Spleen (tissue), 11 donors: ENCODE measurements around the gene PRDM16. TPM values are rescaled to one million over a fixed set of nuclear protein-coding genes. Genes with fewer than 3 reads are reported as not detected.

Experiments used
- DNase-seq: peaks from one replicate; pipeline ENCODE4 v3.0.0-alpha.2; 2020
- H3K27ac ChIP-seq, 8 donors: fragments of 200-600 bp; sonication (generic) in 7 of 8; 1 replicate in 4 of 8; 2 replicates in 4 of 8; pipeline versions ENCODE4 v1.5.0 to v1.8.0; 2016 to 2021; ENCODE audit warnings: inconsistent platforms in 4 of 8, mild to moderate bottlenecking in 4 of 8, moderate library complexity in 1 of 8
- H3K27me3 ChIP-seq, 7 donors: fragments of 200-600 bp; sonication (generic) in 6 of 7; replicated peaks in 1 of 7; 1 replicate in 4 of 7; 2 replicates in 3 of 7; pipeline versions ENCODE4 v1.5.0 to v1.8.0; 2016 to 2021; ENCODE audit warnings: inconsistent platforms in 3 of 7, mild to moderate bottlenecking in 1 of 7
- H3K36me3 ChIP-seq, 6 donors: fragments of 200-600 bp; sonication (generic) in 5 of 6; 1 replicate in 4 of 6; 2 replicates in 2 of 6; pipeline versions ENCODE4 v1.5.0 to v1.8.0; 2016 to 2021; ENCODE audit warnings: inconsistent platforms in 2 of 6
- H3K4me1 ChIP-seq, 6 donors: fragments of 200-600 bp; sonication (generic) in 5 of 6; 1 replicate in 3 of 6; 2 replicates in 3 of 6; pipeline versions ENCODE4 v1.5.0 to v1.8.0; 2016 to 2021; ENCODE audit warnings: inconsistent platforms in 3 of 6
- H3K4me3 ChIP-seq, 8 donors: fragments of 200-600 bp; sonication (generic) in 7 of 8; 1 replicate in 4 of 8; 2 replicates in 4 of 8; pipeline versions ENCODE4 v1.5.0 to v1.8.0; 2016 to 2021; ENCODE audit warnings: inconsistent platforms in 4 of 8, mild to moderate bottlenecking in 4 of 8, moderate library complexity in 2 of 8
- H3K9me3 ChIP-seq, 8 donors: fragments of 200-600 bp; sonication (generic) in 7 of 8; 1 replicate in 4 of 8; 2 replicates in 4 of 8; pipeline versions ENCODE4 v1.5.0 to v1.8.0; 2016 to 2021; ENCODE audit warnings: inconsistent platforms in 4 of 8
- POLR2A ChIP-seq, 3 donors: fragments of 450-650 bp; IDR thresholded peaks; one replicate each; pipeline ENCODE4 v1.5.1; 2017; ENCODE audit warnings: antibody characterized with exemption in 3 of 3, mild to moderate bottlenecking in 1 of 3
- POLR2AphosphoS5 ChIP-seq, 3 donors: sonication (generic); formaldehyde crosslinking; IDR thresholded peaks; one replicate each; pipeline ENCODE4 v1.5.1; 2017; ENCODE audit warnings: antibody characterized with exemption in 3 of 3
- WGBS, 5 donors: extraction: QIAGEN DNeasy Blood & Tissue Kit in 3 of 5; methylation state at CpG; one replicate each; pipeline versions ENCODE4 v1.1.5 to v1.1.7; 2013 to 2018; 5-methylcytosine and 5-hydroxymethylcytosine counted together
- intact Hi-C: fragments of 100-400 bp; cut with DNase I; formaldehyde crosslinking; loops from one replicate; pipeline ENCODE4 v1.15.0; 2023; ENCODE audit warnings: low total_unique reads
- polyA plus RNA-seq, 3 donors: library from polyadenylated mRNA; stranded (reverse); fragments of 200-250 nt; gene quantifications; one replicate each; pipeline ENCODE4 v1.2.1, GENCODE V29; 2013
- total RNA-seq, 7 donors: library from RNA; depleted of rRNA in 3 of 7; stranded (reverse); fragments of >200 nt in 3 of 7; fragmentation: NEBNext Ultra II Directional in 4 of 7; extraction: Animal tissue kit (Norgen Biotek cat#: 25700) in 4 of 7; gene quantifications; one replicate each; pipeline versions ENCODE4 v1.1.0 to v1.2.1, GENCODE V29; 2016 to 2021
- TF ChIP-seq, protein P1 (sequence below), 11 experiments: fragments of 200-600 bp in 7 of 11; fragments of 450-650 bp in 4 of 11; sonication (generic) in 4 of 11; IDR thresholded peaks in 8 of 11; conservative IDR thresholded peaks in 3 of 11; 1 replicate in 7 of 11; 2 replicates in 4 of 11; pipeline versions ENCODE4 v1.4.0 to v1.8.0; 2016 to 2021; ENCODE audit warnings: antibody characterized with exemption in 11 of 11, inconsistent platforms in 4 of 11, mild to moderate bottlenecking in 1 of 11
- donor health status: healthy with polysubstance abuse.
- donor health status: DM: no; HTN: no; CAD: no; lungs with moderate emphysema.
- donor health status: DM: no; HTN: no; CAD: no.
- donor health status: Bipolar disorder and iron deficiency.
- donor health status: healthy.
- donor health status: DM: no; HTN: no; CAD: no.
- donor health status: DM: yes; HTN: yes; CAD: no.

The PRDM16 gene
- total and polyA plus RNA-seq, 10 donors = 0.43 to 3.2 (median 1.4) TPM

DNA sequence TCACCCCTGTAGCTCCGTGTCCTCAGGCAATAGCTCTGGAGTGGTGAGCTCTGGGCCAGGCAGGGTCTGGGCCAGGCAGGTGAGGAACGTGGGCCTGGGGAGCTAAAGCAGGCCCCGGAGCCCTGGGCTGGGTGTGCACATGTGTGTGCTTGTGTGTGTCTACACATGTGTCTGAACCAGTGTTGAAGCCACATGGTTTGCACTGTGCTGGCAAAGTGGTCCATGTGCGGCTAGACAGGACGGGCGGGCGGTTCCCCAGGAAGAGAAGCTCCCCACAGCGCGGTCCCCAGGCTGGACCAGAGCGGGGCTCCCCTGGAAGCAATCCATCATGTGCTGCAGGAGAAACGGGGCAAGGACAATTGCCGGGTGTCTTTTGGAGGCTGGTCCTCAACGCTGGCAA, 84.2 kb downstream of the PRDM16 start:
- intact Hi-C loops = no loop called here
- TF ChIP-seq POLR2AphosphoS5 (IDR thresholded peaks at IDR 0.05) (no peak), POLR2A (IDR thresholded peaks at IDR 0.05) (no peak)
- TF ChIP-seq, protein P1, sequence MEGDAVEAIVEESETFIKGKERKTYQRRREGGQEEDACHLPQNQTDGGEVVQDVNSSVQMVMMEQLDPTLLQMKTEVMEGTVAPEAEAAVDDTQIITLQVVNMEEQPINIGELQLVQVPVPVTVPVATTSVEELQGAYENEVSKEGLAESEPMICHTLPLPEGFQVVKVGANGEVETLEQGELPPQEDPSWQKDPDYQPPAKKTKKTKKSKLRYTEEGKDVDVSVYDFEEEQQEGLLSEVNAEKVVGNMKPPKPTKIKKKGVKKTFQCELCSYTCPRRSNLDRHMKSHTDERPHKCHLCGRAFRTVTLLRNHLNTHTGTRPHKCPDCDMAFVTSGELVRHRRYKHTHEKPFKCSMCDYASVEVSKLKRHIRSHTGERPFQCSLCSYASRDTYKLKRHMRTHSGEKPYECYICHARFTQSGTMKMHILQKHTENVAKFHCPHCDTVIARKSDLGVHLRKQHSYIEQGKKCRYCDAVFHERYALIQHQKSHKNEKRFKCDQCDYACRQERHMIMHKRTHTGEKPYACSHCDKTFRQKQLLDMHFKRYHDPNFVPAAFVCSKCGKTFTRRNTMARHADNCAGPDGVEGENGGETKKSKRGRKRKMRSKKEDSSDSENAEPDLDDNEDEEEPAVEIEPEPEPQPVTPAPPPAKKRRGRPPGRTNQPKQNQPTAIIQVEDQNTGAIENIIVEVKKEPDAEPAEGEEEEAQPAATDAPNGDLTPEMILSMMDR (IDR thresholded peaks at IDR 0.05 in 8 of 11, conservative IDR thresholded peaks at IDR 0.05 in 3 of 11) = no peak

DNA sequence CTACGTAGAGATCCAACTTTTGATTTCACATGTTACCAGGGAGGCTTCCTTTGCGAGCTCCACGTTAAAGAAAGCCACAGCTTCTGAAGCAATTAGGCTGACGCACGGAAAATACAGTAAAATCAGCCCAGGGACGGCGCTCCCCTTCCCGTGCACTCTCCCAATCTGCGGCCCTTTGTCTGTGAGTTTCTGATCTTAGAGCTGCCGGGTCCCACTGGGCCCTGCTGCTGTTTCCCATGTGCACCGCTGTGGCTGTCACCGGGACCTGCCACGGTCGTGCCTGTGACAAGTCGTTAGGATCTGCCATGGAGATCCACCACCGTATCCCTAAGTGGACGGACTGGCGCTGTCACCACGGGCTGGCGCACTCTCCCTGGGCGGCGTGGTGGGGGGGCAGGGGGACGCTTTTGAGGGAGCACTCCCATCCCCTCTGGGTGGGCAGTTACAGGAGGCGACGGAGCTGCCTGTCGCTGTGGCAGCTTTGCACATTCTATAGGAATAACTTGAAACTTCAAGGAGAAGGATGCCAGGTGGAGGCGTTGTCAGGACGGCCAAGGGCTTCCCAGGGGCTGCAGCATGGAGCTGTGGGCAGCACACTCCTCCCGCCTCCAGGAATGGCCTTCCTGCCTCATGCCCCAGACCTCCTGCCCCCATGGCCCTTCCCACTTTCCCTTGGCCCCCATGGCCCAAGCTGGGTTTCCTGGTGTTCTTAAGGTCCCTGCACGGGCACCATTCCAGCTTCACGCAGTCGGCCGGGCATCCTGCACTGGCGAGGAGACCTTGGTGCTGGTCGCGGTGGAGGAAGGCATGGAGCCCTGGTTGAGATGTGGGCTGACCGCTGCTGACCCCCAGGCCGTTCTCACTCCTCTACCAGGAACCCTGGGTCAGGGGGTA, 85.1 kb downstream of the PRDM16 start:
- peaks cover 0 to 14% (median 7%) of the 10 kb centered on the region in 6 donors for H3K4me1 ChIP-seq
- no peak for TF ChIP-seq POLR2A (IDR thresholded peaks at IDR 0.05)
- peak in 1 of 3 donors; percentile 19 for TF ChIP-seq POLR2AphosphoS5 (IDR thresholded peaks at IDR 0.05)
- TF ChIP-seq, protein P1 (IDR thresholded peaks at IDR 0.05 in 8 of 11, conservative IDR thresholded peaks at IDR 0.05 in 3 of 11) = no peak
- no peaks in the 10 kb centered on the region for H3K36me3 ChIP-seq
- WGBS, 5 donors = 78 to 87% (median 82%) methylated on average over 35 to 38 of the region's 38 CpGs
- no peak for DNase-seq
- intact Hi-C loops = no loop called here
- no peak overlapping the region for H3K4me3 ChIP-seq
- no peak overlapping the region for H3K27ac ChIP-seq
- H3K27me3 ChIP-seq = peaks cover 0 to 66% (median 9%) of the 10 kb centered on the region in 7 donors
- no peaks in the 10 kb centered on the region for H3K9me3 ChIP-seq

More for the DNA sequence above, 84.2 kb downstream of the PRDM16 start:
- Histone ChIP-seq H3K9me3 (no peaks in the 10 kb centered on the region), H3K27me3 (peaks cover 0 to 64% (median 9%) of the 10 kb centered on the region in 7 donors), H3K4me1 (peaks cover 0 to 14% (median 7%) of the 10 kb centered on the region in 6 donors), H3K4me3 (no peak overlapping the region), H3K27ac (no peak overlapping the region), H3K36me3 (no peaks in the 10 kb centered on the region)
- WGBS, 5 donors = 84 to 94% (median 86%) methylated on average over 11 to 13 of the region's 13 CpGs
- DNase-seq = no peak

DNA sequence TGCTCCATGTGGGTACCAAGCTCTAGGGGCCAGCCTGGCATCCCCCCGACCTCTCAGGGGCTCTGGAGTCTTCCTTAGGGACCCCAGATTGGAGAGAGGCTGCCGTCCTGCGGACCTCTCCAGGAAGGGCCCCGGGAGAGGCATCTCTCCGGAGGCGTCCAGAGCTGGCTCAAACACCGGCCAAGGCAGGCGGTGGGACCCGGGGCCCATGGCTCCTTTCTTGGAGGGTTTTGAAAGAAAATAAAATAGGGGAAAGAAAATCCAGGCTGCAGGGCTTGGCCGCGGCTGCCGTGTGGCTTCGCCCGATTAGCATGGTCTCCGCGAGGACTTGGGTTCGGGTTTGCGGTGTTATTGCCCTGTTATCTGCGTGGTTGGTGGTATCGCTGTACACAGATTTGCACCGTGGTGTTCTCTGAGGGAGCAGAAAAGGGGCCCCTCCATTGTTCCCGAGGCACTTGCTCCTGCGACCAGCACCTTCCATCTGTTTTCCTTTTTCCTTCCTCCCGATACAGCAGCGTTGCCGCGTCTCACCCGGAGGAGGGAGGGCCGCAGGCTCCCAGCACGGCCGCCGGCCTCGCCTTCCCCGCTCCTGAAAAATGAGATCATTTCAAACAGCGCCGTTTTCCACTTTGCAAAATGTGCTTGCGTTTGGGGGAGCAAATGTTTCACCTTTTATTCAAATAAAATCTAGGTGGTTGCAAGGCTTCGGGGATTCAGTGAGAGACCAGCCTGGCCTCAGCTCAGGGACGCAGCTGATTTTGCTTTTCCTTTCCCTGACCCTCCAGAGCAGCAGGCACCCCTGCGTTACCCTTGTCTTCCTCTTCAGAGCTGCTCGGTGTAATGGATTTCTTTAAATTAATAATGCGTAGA, 86.3 kb downstream of the PRDM16 start:
- intact Hi-C loops = no loop called here
- Histone ChIP-seq H3K27me3 (peaks cover 0 to 62% (median 9%) of the 10 kb centered on the region in 7 donors), H3K27ac (no peak overlapping the region), H3K9me3 (no peaks in the 10 kb centered on the region), H3K36me3 (no peaks in the 10 kb centered on the region), H3K4me1 (peaks cover 0 to 14% (median 7%) of the 10 kb centered on the region in 6 donors), H3K4me3 (peak overlapping the region in 2 of 8 donors; percentile 19 to 21)
- WGBS, 5 donors = 26 to 41% (median 35%) methylated on average over 40 to 42 of the region's 42 CpGs
- no peak for DNase-seq
- TF ChIP-seq POLR2AphosphoS5 (IDR thresholded peaks at IDR 0.05) = peak in 1 of 3 donors; percentile 17
- no peak for TF ChIP-seq POLR2A (IDR thresholded peaks at IDR 0.05)

DNA sequence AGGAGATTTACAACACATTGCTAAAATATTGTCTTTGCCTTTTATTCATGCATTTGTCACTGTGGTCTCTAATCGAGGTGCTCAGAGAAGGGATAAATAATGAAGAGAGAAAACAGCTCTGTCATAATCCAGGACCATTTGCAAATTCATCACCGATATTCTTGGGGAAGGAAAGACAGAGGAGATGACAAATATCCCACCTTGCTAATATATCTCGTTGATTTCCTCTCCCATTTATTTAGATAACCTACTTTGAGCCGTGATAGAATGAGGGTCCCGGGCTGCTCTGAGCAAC, 86.9 kb downstream of the PRDM16 start:
- 49 to 63% (median 55%) methylated on average over 5 of the region's 5 CpGs for WGBS, 5 donors
- Histone ChIP-seq H3K4me1 (peaks cover 0 to 17% (median 8%) of the 10 kb centered on the region in 6 donors), H3K27me3 (peaks cover 0 to 68% (median 9%) of the 10 kb centered on the region in 7 donors), H3K9me3 (no peaks in the 10 kb centered on the region), H3K4me3 (no peak overlapping the region), H3K36me3 (no peaks in the 10 kb centered on the region), H3K27ac (no peak overlapping the region)
- no peak for DNase-seq
- TF ChIP-seq POLR2A (IDR thresholded peaks at IDR 0.05) (no peak), POLR2AphosphoS5 (IDR thresholded peaks at IDR 0.05) (no peak)
- TF ChIP-seq, protein P1 (IDR thresholded peaks at IDR 0.05 in 8 of 11, conservative IDR thresholded peaks at IDR 0.05 in 3 of 11) = no peak
- intact Hi-C loops = no loop called here
